Prostate gland (tissue), 2 donors: ENCODE measurements around the gene VASN. TPM values are rescaled to one million over a fixed set of nuclear protein-coding genes. Genes with fewer than 3 reads are reported as not detected.

Experiments used
- DNase-seq: peaks from one replicate; pipeline ENCODE4 v3.0.0-alpha.2; 2019; ENCODE audit warnings: low spot score
- H3K27ac ChIP-seq, 2 donors: fragments of 200-600 bp; sonication (generic); 2 replicates each; pipeline ENCODE4 v1.5.1; 2017 to 2019
- H3K27me3 ChIP-seq: fragments of 200-600 bp; sonication (generic); replicated peaks from 2 replicates; pipeline ENCODE4 v1.5.1; 2019; ENCODE audit not compliant: insufficient read depth
- H3K36me3 ChIP-seq, 2 donors: fragments of 200-600 bp; sonication (generic); 1 replicate in 1 of 2; 2 replicates in 1 of 2; pipeline versions ENCODE4 v1.5.1 to v1.8.1; 2017 to 2019
- H3K4me1 ChIP-seq: fragments of 200-600 bp; sonication (generic); replicated peaks from 2 replicates; pipeline ENCODE4 v1.5.1; 2019
- H3K4me3 ChIP-seq, 2 donors: fragments of 200-600 bp; sonication (generic); 2 replicates each; pipeline ENCODE4 v1.5.1; 2017 to 2019
- H3K9me3 ChIP-seq: fragments of 200-600 bp; sonication (generic); 2 replicates; pipeline ENCODE4 v1.5.1; 2017
- POLR2A ChIP-seq: fragments of 450-650 bp; IDR thresholded peaks from one replicate; pipeline ENCODE4 v1.6.1; 2016; ENCODE audit warnings: antibody characterized with exemption, mild to moderate bottlenecking
- POLR2AphosphoS5 ChIP-seq: sonication (generic); formaldehyde crosslinking; IDR thresholded peaks from one replicate; pipeline ENCODE4 v1.6.1; 2017; ENCODE audit warnings: antibody characterized with exemption
- WGBS: methylation state at CpG from one replicate; pipeline ENCODE4 v1.1.5; 2018; 5-methylcytosine and 5-hydroxymethylcytosine counted together
- intact Hi-C: fragments of 100-400 bp; cut with DNase I; formaldehyde crosslinking; loops from one replicate; pipeline ENCODE4 v1.14.2; 2022
- total RNA-seq, 2 donors: library from RNA; depleted of rRNA; stranded (reverse); fragments of >200 nt; gene quantifications; one replicate each; pipeline ENCODE4 v1.1.0, GENCODE V29; 2016
- TF ChIP-seq, protein P1 (sequence below), 4 experiments: fragments of 200-600 bp in 2 of 4; fragments of 450-650 bp in 2 of 4; sonication (generic) in 2 of 4; IDR thresholded peaks; 1 replicate in 3 of 4; 2 replicates in 1 of 4; pipeline ENCODE4 v1.5.1; 2016 to 2019; ENCODE audit warnings: antibody characterized with exemption in 4 of 4, mild to moderate bottlenecking in 2 of 4, moderate library complexity in 2 of 4

Gene VASN
- total RNA-seq, 2 donors from 2014 or later = 13.1 to 97.4 TPM

DNA sequence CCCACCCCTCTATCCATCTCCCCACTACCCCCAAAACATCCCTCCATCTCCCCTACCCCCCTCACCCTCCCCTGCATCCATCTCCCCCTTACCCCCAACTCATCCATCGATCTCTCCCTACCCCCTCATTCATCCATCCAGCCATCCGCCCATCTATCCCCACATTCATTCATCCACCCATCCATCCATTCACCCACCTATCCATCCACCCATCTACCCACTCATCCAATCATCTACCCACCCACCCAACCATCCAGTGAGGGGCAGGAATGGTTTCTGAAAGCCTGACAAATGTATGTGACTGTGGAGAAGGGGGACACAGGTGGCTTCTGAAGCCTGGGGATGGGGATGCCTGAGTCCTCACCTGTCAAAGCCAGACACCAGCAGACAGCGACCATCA lies 11.7 kb upstream of the VASN start:
- Histone ChIP-seq H3K4me1 (no peaks in the 10 kb centered on the region), H3K27me3 (no peaks in the 10 kb centered on the region), H3K36me3 (no peaks in the 10 kb centered on the region), H3K9me3 (no peaks in the 10 kb centered on the region), H3K4me3 (no peak overlapping the region), H3K27ac (no peak overlapping the region)
- intact Hi-C loops = loop anchor here (1.0 to 2.0 kb wide), 2 partner anchors 35 to 42 kb away; no protein-coding TSS in a partner anchor
- TF ChIP-seq, protein P1, sequence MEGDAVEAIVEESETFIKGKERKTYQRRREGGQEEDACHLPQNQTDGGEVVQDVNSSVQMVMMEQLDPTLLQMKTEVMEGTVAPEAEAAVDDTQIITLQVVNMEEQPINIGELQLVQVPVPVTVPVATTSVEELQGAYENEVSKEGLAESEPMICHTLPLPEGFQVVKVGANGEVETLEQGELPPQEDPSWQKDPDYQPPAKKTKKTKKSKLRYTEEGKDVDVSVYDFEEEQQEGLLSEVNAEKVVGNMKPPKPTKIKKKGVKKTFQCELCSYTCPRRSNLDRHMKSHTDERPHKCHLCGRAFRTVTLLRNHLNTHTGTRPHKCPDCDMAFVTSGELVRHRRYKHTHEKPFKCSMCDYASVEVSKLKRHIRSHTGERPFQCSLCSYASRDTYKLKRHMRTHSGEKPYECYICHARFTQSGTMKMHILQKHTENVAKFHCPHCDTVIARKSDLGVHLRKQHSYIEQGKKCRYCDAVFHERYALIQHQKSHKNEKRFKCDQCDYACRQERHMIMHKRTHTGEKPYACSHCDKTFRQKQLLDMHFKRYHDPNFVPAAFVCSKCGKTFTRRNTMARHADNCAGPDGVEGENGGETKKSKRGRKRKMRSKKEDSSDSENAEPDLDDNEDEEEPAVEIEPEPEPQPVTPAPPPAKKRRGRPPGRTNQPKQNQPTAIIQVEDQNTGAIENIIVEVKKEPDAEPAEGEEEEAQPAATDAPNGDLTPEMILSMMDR (IDR thresholded peaks at IDR 0.05) = no peak
- TF ChIP-seq POLR2A (no peak), POLR2AphosphoS5 (no peak)
- no peak for DNase-seq
- WGBS = 93% methylated on average over 3 of the region's 3 CpGs

DNA sequence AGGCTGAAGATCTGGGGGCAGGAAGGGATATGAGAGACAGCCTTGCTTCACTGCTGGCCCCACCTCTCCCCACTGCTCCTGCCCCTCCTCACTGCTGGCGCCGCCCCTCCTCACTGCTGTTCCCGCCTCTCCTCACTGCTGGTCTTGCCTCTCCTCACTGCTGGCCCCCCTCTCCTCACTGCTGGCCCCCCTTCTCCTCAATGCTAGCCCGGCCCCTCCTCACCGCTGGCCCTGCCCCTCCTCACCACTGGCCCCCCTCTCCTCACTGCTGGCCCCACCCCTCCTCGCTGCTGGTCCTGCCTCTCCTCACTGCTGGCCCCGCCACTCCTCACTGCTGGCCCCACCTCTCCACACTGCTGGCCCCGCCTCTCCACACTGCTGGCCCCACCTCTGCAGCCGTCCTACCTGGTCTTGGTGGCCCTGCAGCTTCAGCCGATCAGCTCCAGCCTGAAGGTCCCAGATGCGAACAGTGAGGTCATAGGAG lies 11.1 kb upstream of the VASN start:
- intact Hi-C loops = loop anchor here (2.0 kb wide), 1 partner anchor 34 kb away; no protein-coding TSS in a partner anchor
- DNase-seq = no peak
- no peak overlapping the region for H3K27ac ChIP-seq
- no peaks in the 10 kb centered on the region for H3K4me1 ChIP-seq
- no peaks in the 10 kb centered on the region for H3K36me3 ChIP-seq
- no peak overlapping the region for H3K4me3 ChIP-seq
- no peaks in the 10 kb centered on the region for H3K27me3 ChIP-seq
- no peak for TF ChIP-seq POLR2AphosphoS5
- TF ChIP-seq, protein P1 (IDR thresholded peaks at IDR 0.05) = no peak
- TF ChIP-seq POLR2A = no peak
- 87% methylated on average over 11 of the region's 11 CpGs for WGBS
- no peaks in the 10 kb centered on the region for H3K9me3 ChIP-seq

DNA sequence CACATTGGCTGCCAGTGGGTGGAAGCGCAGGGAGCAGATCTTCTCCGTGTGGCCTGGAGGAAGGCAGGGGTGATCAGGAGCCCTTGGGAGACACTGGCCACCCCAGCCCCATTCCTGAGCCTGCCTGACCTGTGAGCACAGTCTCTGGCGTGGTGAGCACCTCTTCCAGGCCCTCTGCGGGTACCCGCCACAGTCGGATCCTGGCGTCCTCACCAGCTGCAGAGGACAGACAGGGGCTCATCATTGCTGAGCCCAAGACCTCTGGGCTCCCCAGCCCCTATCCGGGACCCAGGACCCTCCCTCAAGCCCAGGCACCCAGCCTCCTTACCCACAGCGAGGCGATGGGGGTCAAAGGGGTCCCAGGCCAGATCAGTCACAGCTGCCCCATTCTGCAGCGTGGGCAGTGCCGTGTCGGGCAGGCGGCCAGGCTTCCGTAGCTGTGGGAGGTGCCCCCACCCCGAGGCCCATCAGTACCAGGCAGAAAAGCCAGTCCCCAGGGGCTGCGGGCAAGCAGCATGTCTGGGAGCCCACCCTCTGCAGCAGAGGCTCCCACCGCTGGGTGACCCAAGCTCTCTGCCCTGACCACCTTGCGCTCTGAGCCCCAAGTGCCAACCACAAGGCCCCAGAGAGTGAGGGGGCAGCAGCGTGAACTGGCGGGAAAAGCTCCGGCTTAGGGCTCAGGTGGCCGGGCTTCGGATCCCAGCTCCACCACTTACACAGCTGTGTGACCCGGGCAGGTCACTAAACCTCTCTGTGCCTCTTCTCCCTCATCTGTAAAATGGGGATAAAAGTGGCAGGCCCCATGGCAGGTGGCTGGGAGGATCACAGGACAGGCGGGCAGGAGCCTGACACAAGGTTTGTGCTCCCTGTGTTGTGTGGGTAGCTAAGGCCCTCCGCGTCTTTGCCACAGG lies 10.4 kb upstream of the VASN start:
- H3K27me3 ChIP-seq = no peaks in the 10 kb centered on the region
- WGBS = 92% methylated on average over 24 of the region's 28 CpGs
- TF ChIP-seq, protein P1 (IDR thresholded peaks at IDR 0.05) = no peak
- TF ChIP-seq POLR2A (no peak), POLR2AphosphoS5 (no peak)
- no peaks in the 10 kb centered on the region for H3K9me3 ChIP-seq
- no peak for DNase-seq
- H3K27ac ChIP-seq = no peak overlapping the region
- H3K36me3 ChIP-seq = no peaks in the 10 kb centered on the region
- no peaks in the 10 kb centered on the region for H3K4me1 ChIP-seq
- no peak overlapping the region for H3K4me3 ChIP-seq
- intact Hi-C loops = loop anchor here (2.0 kb wide), 1 partner anchor 34 kb away; no protein-coding TSS in a partner anchor

DNA sequence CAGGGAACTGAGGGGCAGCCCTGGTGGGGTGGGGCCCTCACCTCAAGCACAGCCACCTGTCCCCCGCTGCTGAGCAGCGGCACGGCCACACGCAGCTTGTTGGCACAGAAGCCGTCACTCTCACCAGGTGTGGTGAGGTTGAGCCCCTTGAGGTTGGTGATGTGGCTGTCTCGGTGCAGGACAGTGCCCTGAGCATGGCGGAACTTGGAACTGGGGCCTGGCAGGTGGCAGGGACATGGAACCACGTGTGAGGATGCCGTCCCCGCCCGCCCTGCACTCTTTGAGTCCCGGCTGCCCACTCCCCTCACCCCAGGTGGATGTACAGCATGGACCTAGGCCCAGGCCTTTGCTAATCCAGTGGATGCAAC lies 9.7 kb upstream of the VASN start:
- WGBS = 90% methylated on average over 11 of the region's 12 CpGs
- Histone ChIP-seq H3K4me3 (no peak overlapping the region), H3K27me3 (no peaks in the 10 kb centered on the region), H3K9me3 (no peaks in the 10 kb centered on the region), H3K4me1 (no peaks in the 10 kb centered on the region), H3K36me3 (no peaks in the 10 kb centered on the region), H3K27ac (no peak overlapping the region)
- TF ChIP-seq POLR2A = no peak
- TF ChIP-seq, protein P1 (IDR thresholded peaks at IDR 0.05) = no peak
- TF ChIP-seq POLR2AphosphoS5 = no peak
- DNase-seq = no peak
- intact Hi-C loops = loop anchor here (2.0 kb wide), 1 partner anchor 33 kb away; no protein-coding TSS in a partner anchor
